ENCODE measurements around the gene PEX6. TPM values are rescaled to one million over a fixed set of nuclear protein-coding genes. Genes with fewer than 3 reads are reported as not detected.

PEX6 gene
- total RNA-seq, 2 experiments from 2014 or later: 7.3 to 9.0 TPM

DNA sequence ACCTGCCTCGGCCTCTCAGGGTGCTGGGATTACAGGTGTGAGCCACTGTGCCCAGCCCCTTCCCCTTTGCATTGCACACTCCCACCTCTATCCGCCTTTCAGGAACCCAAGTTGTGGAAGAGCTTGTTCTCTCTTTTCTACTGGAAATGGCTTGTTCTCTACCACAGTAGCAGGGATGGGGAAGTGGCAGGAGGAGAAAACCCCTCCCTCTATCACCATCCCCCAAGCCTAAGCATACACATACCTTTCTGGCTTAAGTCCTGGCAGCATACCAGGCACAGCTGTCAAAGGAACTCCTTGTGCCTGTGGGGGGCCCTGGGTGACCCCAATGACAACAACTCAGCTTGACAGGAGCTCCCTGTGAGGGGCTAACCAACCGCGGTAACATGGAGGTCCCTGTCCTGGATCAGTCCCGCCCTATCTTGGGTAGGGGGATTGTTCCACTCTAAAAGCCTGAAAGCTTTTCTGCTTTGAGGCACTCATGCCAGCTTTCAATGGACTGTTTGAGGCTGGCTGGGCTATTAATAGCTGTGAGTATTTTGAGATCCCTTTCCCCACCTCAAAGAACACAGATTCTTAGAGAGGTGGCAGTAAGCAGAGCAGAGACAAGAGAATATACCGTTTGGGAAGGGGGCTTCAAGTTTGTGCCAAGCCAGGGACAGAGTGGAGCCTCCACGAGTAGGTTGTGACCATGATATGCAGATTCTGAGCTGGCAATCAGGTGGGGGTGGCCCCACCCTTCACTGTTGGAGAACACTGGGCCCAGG lies 37.4 kb upstream of the PEX6 start:
- peak overlapping the region; percentile 27 for H3K4me3 Mint-ChIP-seq
- H3K27ac Mint-ChIP-seq: peak overlapping the region; percentile 22
- DNase-seq (no peak), ATAC-seq (no peak)
- H3K27me3 Mint-ChIP-seq: no peaks in the 10 kb centered on the region
- H3K4me1 Mint-ChIP-seq (ENCODE audit: low read depth): peaks cover 57% of the 10 kb centered on the region
- H3K9me3 Mint-ChIP-seq: no peaks in the 10 kb centered on the region
- peaks cover 51% of the 10 kb centered on the region for H3K36me3 Mint-ChIP-seq (ENCODE audit: low read depth)
- CTCF ChIA-PET: interaction anchor here (0.8 kb wide), 2 partner anchors 20 to 127 kb away, joined by 3 read pairs; no protein-coding TSS in a partner anchor
- TF ChIP-seq, protein P1, sequence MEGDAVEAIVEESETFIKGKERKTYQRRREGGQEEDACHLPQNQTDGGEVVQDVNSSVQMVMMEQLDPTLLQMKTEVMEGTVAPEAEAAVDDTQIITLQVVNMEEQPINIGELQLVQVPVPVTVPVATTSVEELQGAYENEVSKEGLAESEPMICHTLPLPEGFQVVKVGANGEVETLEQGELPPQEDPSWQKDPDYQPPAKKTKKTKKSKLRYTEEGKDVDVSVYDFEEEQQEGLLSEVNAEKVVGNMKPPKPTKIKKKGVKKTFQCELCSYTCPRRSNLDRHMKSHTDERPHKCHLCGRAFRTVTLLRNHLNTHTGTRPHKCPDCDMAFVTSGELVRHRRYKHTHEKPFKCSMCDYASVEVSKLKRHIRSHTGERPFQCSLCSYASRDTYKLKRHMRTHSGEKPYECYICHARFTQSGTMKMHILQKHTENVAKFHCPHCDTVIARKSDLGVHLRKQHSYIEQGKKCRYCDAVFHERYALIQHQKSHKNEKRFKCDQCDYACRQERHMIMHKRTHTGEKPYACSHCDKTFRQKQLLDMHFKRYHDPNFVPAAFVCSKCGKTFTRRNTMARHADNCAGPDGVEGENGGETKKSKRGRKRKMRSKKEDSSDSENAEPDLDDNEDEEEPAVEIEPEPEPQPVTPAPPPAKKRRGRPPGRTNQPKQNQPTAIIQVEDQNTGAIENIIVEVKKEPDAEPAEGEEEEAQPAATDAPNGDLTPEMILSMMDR (IDR thresholded peaks at IDR 0.05): no peak
- intact Hi-C loops (cut with micrococcal nuclease): no loop called here
- POLR2A ChIA-PET: interaction anchor here (0.6 to 0.9 kb wide), 3 partner anchors 18 to 650 kb away, joined by 3 read pairs; partner anchors contain the start of gene PEX6

DNA sequence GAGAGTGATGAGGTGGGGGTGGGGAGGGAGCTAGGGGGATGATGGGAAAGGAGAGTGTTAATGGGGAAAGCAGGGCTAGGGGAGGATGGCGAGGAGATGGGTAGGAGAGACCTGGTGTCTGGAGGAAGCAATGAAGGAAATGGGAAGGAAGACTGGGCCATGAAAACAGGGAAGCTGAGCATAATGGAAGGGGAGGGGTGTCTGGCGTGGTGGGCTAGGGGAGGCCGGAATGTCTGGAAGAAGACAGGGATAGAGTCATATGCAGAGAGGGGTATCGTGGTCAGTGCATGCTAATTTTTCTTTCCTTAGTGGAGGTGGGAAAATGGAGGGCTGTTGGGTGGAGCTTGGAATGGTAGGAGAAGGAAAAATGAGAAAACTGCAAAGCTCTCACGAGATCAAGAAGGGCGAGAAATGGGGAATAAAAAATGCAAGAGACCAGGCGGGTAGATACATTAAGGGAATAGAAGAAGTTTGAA lies 35.5 kb upstream of the PEX6 start:
- no peaks in the 10 kb centered on the region for H3K9me3 Mint-ChIP-seq
- ChIA-PET POLR2A (interaction anchor here (0.6 to 5.7 kb wide), 10 partner anchors 9 to 156 kb away, joined by 3 to 26 read pairs (median 4); partner anchors contain the start of genes CNPY3, KLC4, MRPL2 and PEX6), CTCF (interaction anchor here (0.6 to 1.8 kb wide), 3 partner anchors 11 to 85 kb away, joined by 3 to 5 read pairs (median 5); partner anchors contain the start of gene CNPY3)
- peak overlapping the region; percentile 93 for H3K27ac Mint-ChIP-seq
- peaks cover 50% of the 10 kb centered on the region for H3K4me1 Mint-ChIP-seq (ENCODE audit: low read depth)
- intact Hi-C loops (cut with micrococcal nuclease): loop anchor here (5.0 kb wide), 2 partner anchors 37 to 43 kb away; partner anchors contain the start of genes KLC4, MRPL2 and PEX6
- peak overlapping the region; percentile 96 for H3K4me3 Mint-ChIP-seq
- TF ChIP-seq, protein P1 (IDR thresholded peaks at IDR 0.05): no peak
- DNase-seq: no peak
- H3K27me3 Mint-ChIP-seq: no peaks in the 10 kb centered on the region
- no peak for ATAC-seq
- peaks cover 46% of the 10 kb centered on the region for H3K36me3 Mint-ChIP-seq (ENCODE audit: low read depth)

DNA sequence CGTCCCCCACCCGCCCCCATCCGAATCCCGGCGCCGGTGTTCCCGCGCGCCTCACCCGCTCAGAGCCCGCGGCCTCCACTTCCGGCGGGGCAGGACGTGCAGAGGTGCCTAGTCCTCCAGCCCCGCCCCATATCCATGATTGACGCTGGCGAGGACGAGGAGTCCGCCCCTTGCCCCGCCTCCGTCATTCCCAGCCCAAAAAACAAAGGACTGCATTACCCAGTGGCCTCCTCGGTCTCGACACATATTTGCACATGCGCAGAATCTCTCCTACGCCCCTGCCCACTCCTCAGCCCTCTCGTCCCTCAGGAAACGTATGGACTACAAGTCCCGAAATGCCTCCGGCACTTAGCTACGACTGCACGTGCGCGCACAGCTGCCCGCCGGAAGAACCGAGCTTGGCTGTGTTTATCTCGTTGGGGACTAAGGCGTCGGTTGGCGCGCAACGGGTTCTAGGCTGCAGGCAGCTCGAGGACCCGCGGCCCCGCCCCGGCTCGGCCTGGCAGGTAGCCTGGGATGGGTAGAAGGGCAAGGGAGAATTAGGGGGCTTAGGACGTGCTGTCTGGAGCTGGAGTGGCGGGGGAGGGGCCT lies 35.0 kb upstream of the PEX6 start, which contains the start of the genes KLHDC3 and MEA1:
Gene KLHDC3 (plus strand): TSS at position 407 of the 591 bp plus-strand sequence. CDS start 2,944 bp downstream, outside the sequence.
Gene MEA1 (minus strand): TSS at position 104 of the 591 bp plus-strand sequence. CDS start 133 bp downstream, outside the sequence.
- POLR2A ChIA-PET: interaction anchor here (0.6 to 5.7 kb wide), 13 partner anchors 10 to 212 kb away, joined by 3 to 26 read pairs (median 4); partner anchors contain the start of genes CNPY3, KLC4, MRPL2 and PEX6
- TF ChIP-seq, protein P1 (IDR thresholded peaks at IDR 0.05): no peak
- CTCF ChIA-PET: interaction anchor here (1.0 to 1.8 kb wide), 3 partner anchors 11 to 130 kb away, joined by 5 read pairs; partner anchors contain the start of gene CNPY3
- peak within 1 kb of the TSS; percentile 96 for H3K4me3 Mint-ChIP-seq
- H3K27me3 Mint-ChIP-seq: no peaks in the 10 kb centered on the region
- intact Hi-C loops (cut with micrococcal nuclease): loop anchor here (5.0 kb wide), 2 partner anchors 37 to 43 kb away; partner anchors contain the start of genes KLC4, MRPL2 and PEX6
- H3K9me3 Mint-ChIP-seq: no peaks in the 10 kb centered on the region
- peaks cover 46% of the 10 kb centered on the region for H3K36me3 Mint-ChIP-seq (ENCODE audit: low read depth)
- peak; percentile 98 for ATAC-seq
- peak; percentile 100 for DNase-seq
- H3K27ac Mint-ChIP-seq: peak within 1 kb of the TSS; percentile 93
- H3K4me1 Mint-ChIP-seq (ENCODE audit: low read depth): peaks cover 52% of the 10 kb centered on the region

DNA sequence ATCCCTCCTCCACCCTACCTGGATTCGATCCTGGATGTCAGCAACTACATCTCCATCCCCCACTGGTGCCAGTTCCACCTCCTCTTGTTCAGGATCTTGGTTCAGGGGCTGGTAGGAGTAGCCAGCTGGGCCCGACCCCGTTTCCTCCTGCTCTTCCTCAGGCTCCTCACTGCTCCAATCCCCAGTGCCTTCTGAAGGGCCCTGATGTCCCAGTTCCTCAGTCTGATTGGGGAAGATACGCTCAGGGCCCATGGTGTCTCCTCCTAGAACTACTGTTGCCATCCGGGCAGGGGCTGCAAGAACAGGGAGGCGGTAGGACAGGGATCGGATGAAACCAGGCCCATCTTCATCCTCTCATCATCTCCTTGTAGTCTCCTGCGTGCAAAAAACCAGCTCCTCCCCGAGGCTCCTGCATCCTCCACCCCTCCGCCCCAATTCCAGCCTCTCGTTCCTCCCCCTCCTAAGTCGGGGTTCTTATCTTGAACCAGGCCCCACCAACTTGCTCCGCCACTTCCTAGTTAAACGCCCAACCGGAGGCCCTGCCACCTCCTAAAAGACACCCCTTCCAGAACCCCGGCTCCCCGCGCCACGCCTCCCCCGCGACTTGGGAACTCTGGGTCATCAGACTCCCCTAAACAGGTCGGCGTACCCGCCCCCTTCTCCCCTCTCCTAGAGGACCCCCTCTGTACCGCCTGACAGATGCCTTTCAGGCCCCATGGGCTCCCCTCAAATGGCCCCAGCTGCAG lies 34.3 kb upstream of the PEX6 start:
- no peak for ATAC-seq
- no peaks in the 10 kb centered on the region for H3K9me3 Mint-ChIP-seq
- H3K4me1 Mint-ChIP-seq (ENCODE audit: low read depth): peaks cover 52% of the 10 kb centered on the region
- ChIA-PET POLR2A (interaction anchor here (0.6 to 5.7 kb wide), 11 partner anchors 8 to 213 kb away, joined by 3 to 26 read pairs (median 6); partner anchors contain the start of genes CNPY3, KLC4, MRPL2 and PEX6), CTCF (interaction anchor here (1.0 to 1.8 kb wide), 5 partner anchors 10 to 131 kb away, joined by 3 to 5 read pairs (median 5); partner anchors contain the start of gene CNPY3)
- intact Hi-C loops (cut with micrococcal nuclease): loop anchor here (5.0 kb wide), 2 partner anchors 36 to 44 kb away; partner anchors contain the start of genes KLC4, MRPL2 and PEX6
- peaks cover 39% of the 10 kb centered on the region for H3K36me3 Mint-ChIP-seq (ENCODE audit: low read depth)
- peak overlapping the region; percentile 93 for H3K27ac Mint-ChIP-seq
- no peaks in the 10 kb centered on the region for H3K27me3 Mint-ChIP-seq
- TF ChIP-seq, protein P1 (IDR thresholded peaks at IDR 0.05): no peak
- H3K4me3 Mint-ChIP-seq: peak overlapping the region; percentile 96
- DNase-seq: no peak
